Large intestine (tissue), 3 donors: ENCODE measurements around the gene MIPEP. TPM values are rescaled to one million over a fixed set of nuclear protein-coding genes. Genes with fewer than 3 reads are reported as not detected.
"Not testable (repeated sequence)": the region's sequence is repeated elsewhere in the genome, so short reads cannot be mapped to it uniquely, and the experiment has no call there.

Source experiments
- DNase-seq, 2 donors: peaks; one replicate each; pipeline versions ENCODE4 v3.0.0 to v3.0.0-alpha.2; 2013
- H3K27ac ChIP-seq: one replicate; pipeline ENCODE4 v1.5.1; 2013; ENCODE audit warnings: low read length
- H3K27me3 ChIP-seq: 2 replicates; pipeline ENCODE4 v1.6.1; 2013; ENCODE audit warnings: low read length; ENCODE audit not compliant: control insufficient read depth, insufficient read depth
- H3K36me3 ChIP-seq: 2 replicates; pipeline ENCODE4 v1.6.1; 2013; ENCODE audit warnings: low read length; ENCODE audit not compliant: control insufficient read depth, insufficient read depth
- H3K4me1 ChIP-seq: one replicate; pipeline ENCODE4 v1.6.1; 2013; ENCODE audit warnings: low read length; ENCODE audit not compliant: control insufficient read depth, insufficient read depth
- H3K4me3 ChIP-seq: one replicate; pipeline ENCODE4 v1.5.1; 2013; ENCODE audit warnings: low read length
- H3K9me3 ChIP-seq: one replicate; pipeline ENCODE4 v1.6.1; 2013; ENCODE audit warnings: mild to moderate bottlenecking, low read depth, low read length, moderate library complexity; ENCODE audit not compliant: control insufficient read depth
- WGBS: methylation state at CpG from one replicate; pipeline ENCODE4 v1.1.5; 2013; ENCODE audit warnings: low lambda C conversion rate; ENCODE audit not compliant: insufficient coverage; 5-methylcytosine and 5-hydroxymethylcytosine counted together
- polyA plus RNA-seq: library from polyadenylated mRNA; unstranded; fragments of 120-200 nt; gene quantifications from one replicate; pipeline ENCODE4 v1.2.1, GENCODE V29; 2013

The MIPEP gene
- polyA plus RNA-seq, 1 donor, result 19.7 TPM

- H3K4me3 ChIP-seq, result no peak overlapping the region
- H3K9me3 ChIP-seq, result no peaks in the 10 kb centered on the region
- no CpG with 5 or more reads among the region's 3 CpGs for WGBS
- no peaks in the 10 kb centered on the region for H3K27me3 ChIP-seq
- DNase-seq, result no peak
- no peak overlapping the region for H3K27ac ChIP-seq
- H3K36me3 ChIP-seq, result no peaks in the 10 kb centered on the region
- H3K4me1 ChIP-seq, result no peaks in the 10 kb centered on the region
Observed at GRCh38 chr13:23915308-23915707, 26.1 kb upstream of the MIPEP start.

GRCh38 chr13:23912469-23912868, 23.3 kb upstream of the MIPEP start:
- Histone ChIP-seq H3K4me3 (no peak overlapping the region), H3K4me1 (no peaks in the 10 kb centered on the region), H3K36me3 (no peaks in the 10 kb centered on the region), H3K9me3 (no peaks in the 10 kb centered on the region), H3K27ac (no peak overlapping the region), H3K27me3 (no peaks in the 10 kb centered on the region)
- DNase-seq, result no peak
- WGBS, result no CpG with 5 or more reads among the region's 1 CpG

GRCh38 chr13:23909606-23910005, 20.4 kb upstream of the MIPEP start:
- peaks cover under 1% of the 10 kb centered on the region for H3K27me3 ChIP-seq
- H3K9me3 ChIP-seq, result no peaks in the 10 kb centered on the region
- no peaks in the 10 kb centered on the region for H3K36me3 ChIP-seq
- no peak overlapping the region for H3K4me3 ChIP-seq
- no peak overlapping the region for H3K27ac ChIP-seq
- no peaks in the 10 kb centered on the region for H3K4me1 ChIP-seq
- peak in 1 of 2 donors; percentile 20 for DNase-seq

- H3K27ac ChIP-seq, result no peak overlapping the region
- peaks cover 35% of the 10 kb centered on the region for H3K27me3 ChIP-seq
- no peaks in the 10 kb centered on the region for H3K36me3 ChIP-seq
- no peak for DNase-seq
- WGBS, result no CpG with 5 or more reads among the region's 2 CpGs
- H3K4me3 ChIP-seq, result no peak overlapping the region
- no peaks in the 10 kb centered on the region for H3K4me1 ChIP-seq
- no peaks in the 10 kb centered on the region for H3K9me3 ChIP-seq
Observed at GRCh38 chr13:23905766-23906165, 16.6 kb upstream of the MIPEP start.

- no peak overlapping the region for H3K4me3 ChIP-seq
- H3K4me1 ChIP-seq, result no peaks in the 10 kb centered on the region
- DNase-seq, result no peak
- H3K9me3 ChIP-seq, result no peaks in the 10 kb centered on the region
- peaks cover 35% of the 10 kb centered on the region for H3K27me3 ChIP-seq
- WGBS, result 41% methylated on average over 5 of the region's 16 CpGs
- H3K36me3 ChIP-seq, result no peaks in the 10 kb centered on the region
- no peak overlapping the region for H3K27ac ChIP-seq
Observed at GRCh38 chr13:23903906-23904280, 14.7 kb upstream of the MIPEP start.

- Histone ChIP-seq H3K4me3 (peak overlapping the region; percentile 10), H3K27me3 (peaks cover 35% of the 10 kb centered on the region), H3K36me3 (no peaks in the 10 kb centered on the region), H3K4me1 (no peaks in the 10 kb centered on the region), H3K9me3 (no peaks in the 10 kb centered on the region), H3K27ac (no peak overlapping the region)
- 50% methylated on average over 1 of the region's 67 CpGs for whole genome bisulfite sequencing
- no peak for DNase-seq
Observed at GRCh38 chr13:23902975-23903905, 14.0 kb upstream of the MIPEP start.

GRCh38 chr13:23901365-23901764, 12.2 kb upstream of the MIPEP start:
- no peaks in the 10 kb centered on the region for H3K36me3 ChIP-seq
- no peak for DNase-seq
- no peak overlapping the region for H3K4me3 ChIP-seq
- H3K4me1 ChIP-seq, result no peaks in the 10 kb centered on the region
- peaks cover 35% of the 10 kb centered on the region for H3K27me3 ChIP-seq
- WGBS, result 50% methylated on average over 1 of the region's 4 CpGs
- no peak overlapping the region for H3K27ac ChIP-seq
- no peaks in the 10 kb centered on the region for H3K9me3 ChIP-seq

- H3K36me3 ChIP-seq, result no peaks in the 10 kb centered on the region
- peak in 1 of 2 donors; percentile 20 for DNase-seq
- no peak overlapping the region for H3K4me3 ChIP-seq
- H3K4me1 ChIP-seq, result no peaks in the 10 kb centered on the region
- H3K9me3 ChIP-seq, result no peaks in the 10 kb centered on the region
- WGBS, result 27% methylated on average over 3 of the region's 4 CpGs
- H3K27ac ChIP-seq, result no peak overlapping the region
- peaks cover 34% of the 10 kb centered on the region for H3K27me3 ChIP-seq
Observed at GRCh38 chr13:23899555-23899954, 10.4 kb upstream of the MIPEP start.

- Histone ChIP-seq H3K27ac (no peak overlapping the region), H3K4me1 (no peaks in the 10 kb centered on the region), H3K36me3 (no peaks in the 10 kb centered on the region), H3K27me3 (peaks cover 20% of the 10 kb centered on the region), H3K9me3 (no peaks in the 10 kb centered on the region), H3K4me3 (no peak overlapping the region)
- WGBS, result no CpG with 5 or more reads among the region's 8 CpGs
- DNase-seq, result peak in 1 of 2 donors; percentile 11
Observed at GRCh38 chr13:23898101-23898500, 8.9 kb upstream of the MIPEP start.

- H3K27ac ChIP-seq, H3K9me3 ChIP-seq, H3K36me3 ChIP-seq, DNase-seq, H3K4me3 ChIP-seq, H3K4me1 ChIP-seq: not testable (repeated sequence)
- no CpG with 5 or more reads among the region's 3 CpGs for WGBS
- peaks cover 14% of the 10 kb centered on the region for H3K27me3 ChIP-seq
Observed at GRCh38 chr13:23897452-23897919, 8.3 kb upstream of the MIPEP start, which contains the start of gene C1QTNF9B. C1QTNF9B (minus strand) TSS chr13:23897502.

GRCh38 chr13:23894746-23895145, 5.5 kb upstream of the MIPEP start:
- no CpG with 5 or more reads among the region's 12 CpGs for WGBS
- not testable (repeated sequence) for H3K27me3 ChIP-seq, DNase-seq

More at GRCh38 chr13:23894746-23895145, 5.5 kb upstream of the MIPEP start:
- not testable (repeated sequence) for H3K27ac ChIP-seq, H3K9me3 ChIP-seq, H3K4me1 ChIP-seq, H3K4me3 ChIP-seq, H3K36me3 ChIP-seq
